ENCODE data around the gene TTYH3. TPM values are rescaled to one million over a fixed set of nuclear protein-coding genes. Genes with fewer than 3 reads are reported as not detected.

Gene TTYH3
- total and polyA plus RNA-seq, 9 of the 15 experiments (the other 6 are each of a cell fraction or from before 2014, with no cell fraction given) = 0.01 to 5.5 (median 1.1) TPM

DNA sequence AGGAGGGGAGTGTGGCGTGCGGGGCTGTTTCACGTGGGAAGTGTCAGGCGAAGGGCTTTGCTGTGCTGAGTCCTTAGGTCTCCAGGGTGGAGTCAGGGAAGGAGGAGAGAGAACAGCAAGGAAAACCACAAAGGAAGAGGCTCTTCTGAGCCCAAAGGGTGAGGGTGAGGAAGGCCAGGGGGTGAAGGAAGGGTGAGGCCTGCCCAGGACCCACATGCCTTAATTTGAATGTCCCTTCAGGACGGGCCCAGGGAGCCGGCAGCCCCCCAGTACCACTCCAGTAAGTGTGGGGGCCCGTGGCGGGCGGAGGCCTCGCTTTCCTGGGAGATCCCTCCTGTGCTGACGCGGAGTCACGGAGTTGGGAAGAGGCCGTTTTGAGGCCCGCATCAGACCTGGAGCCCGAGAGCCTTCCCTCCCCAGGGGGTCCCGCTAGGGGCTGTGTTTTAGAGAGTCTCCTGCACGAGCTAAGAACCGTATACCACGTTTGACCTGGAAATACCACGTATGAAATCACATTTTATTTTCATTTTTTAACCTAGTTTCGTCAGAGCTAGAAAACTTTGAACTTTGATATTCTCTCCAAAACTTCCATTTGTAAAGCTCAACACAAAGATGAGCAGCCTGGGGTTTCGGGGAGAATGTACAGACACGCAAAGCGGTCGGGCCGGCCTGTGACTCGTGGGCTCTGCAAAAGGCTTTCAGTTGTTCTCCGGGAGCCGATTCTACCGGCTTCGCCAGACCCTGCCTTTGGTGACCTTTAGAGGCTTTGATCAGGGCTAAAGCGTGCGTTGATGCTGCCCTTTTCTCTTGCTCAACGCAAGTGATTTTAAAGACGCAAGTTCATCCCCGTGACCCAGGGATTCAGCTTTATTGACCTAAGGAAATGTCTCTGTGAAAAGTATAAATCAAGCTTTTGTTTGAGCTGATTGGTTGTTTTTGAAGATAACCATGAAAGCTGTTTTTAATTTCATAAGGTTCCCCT, 23.6 kb upstream of the TTYH3 start (continued):
- TF ChIP-seq, protein P1, sequence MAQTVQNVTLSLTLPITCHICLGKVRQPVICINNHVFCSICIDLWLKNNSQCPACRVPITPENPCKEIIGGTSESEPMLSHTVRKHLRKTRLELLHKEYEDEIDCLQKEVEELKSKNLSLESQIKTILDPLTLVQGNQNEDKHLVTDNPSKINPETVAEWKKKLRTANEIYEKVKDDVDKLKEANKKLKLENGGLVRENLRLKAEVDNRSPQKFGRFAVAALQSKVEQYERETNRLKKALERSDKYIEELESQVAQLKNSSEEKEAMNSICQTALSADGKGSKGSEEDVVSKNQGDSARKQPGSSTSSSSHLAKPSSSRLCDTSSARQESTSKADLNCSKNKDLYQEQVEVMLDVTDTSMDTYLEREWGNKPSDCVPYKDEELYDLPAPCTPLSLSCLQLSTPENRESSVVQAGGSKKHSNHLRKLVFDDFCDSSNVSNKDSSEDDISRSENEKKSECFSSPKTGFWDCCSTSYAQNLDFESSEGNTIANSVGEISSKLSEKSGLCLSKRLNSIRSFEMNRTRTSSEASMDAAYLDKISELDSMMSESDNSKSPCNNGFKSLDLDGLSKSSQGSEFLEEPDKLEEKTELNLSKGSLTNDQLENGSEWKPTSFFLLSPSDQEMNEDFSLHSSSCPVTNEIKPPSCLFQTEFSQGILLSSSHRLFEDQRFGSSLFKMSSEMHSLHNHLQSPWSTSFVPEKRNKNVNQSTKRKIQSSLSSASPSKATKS (CRISPR knock-in tag; IDR thresholded peaks at IDR 0.05) = no peak
- TF ChIP-seq ZSCAN29 (IDR thresholded peaks at IDR 0.05) = no peak

DNA sequence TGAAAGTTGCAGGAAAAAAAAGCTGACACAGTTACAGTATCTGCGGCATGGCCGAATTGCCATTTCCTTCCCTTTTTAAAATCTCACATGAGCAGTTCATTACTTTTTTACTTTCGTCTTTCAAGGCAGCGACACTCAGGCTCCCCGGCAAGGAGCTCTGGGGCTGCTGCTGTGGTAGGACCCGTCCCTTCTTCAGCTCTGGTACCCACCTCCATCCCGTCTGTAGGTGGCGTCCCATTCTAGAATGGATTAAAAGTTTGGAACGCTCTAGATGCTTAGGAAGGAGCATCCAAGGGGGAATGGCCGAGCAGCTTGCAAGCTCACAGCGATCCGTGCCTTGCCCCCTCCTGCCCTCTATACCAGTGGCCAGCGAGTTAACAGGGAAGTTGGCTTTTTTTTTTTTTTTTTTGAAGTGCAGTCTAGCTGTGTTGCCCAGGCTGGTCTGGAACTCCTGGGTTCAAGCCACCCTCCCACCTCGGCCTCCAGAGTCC, 22.8 kb upstream of the TTYH3 start:
- DNase-seq (ENCODE audit: extremely low read depth in 1 of 4, low spot score in 3 of 4) (peak; percentile 55 to 73 (median 66)), ATAC-seq (peak; percentile 75), FAIRE-seq (peak; percentile 67)
- intact Hi-C loops (cut with micrococcal nuclease) = no loop called here
- Histone ChIP-seq H3K27me3 (ENCODE audit: control insufficient read depth in 2 of 2, insufficient read depth in 2 of 2, low read length in 2 of 2) (no peaks in the 10 kb centered on the region), H4K20me1 (replicated peaks; ENCODE audit: control insufficient read depth, insufficient read depth, low read length) (peaks cover 6% of the 10 kb centered on the region; the same call in 1 of the 2 replicates), H3K4me2 (ENCODE audit: insufficient read depth, low read length) (no peak overlapping the region), H3K27ac (ENCODE audit: extremely low read depth, low read depth, low read length) (no peak overlapping the region), H3K9me1 (ENCODE audit: control insufficient read depth, insufficient read depth, low read length) (no peaks in the 10 kb centered on the region), H3K4me3 (no peak overlapping the region), H2AFZ (ENCODE audit: low read depth, low read length) (no peak overlapping the region), H3K9me3 (replicated peaks; ENCODE audit: control insufficient read depth, insufficient read depth, low read depth, low read length) (no peaks in the 10 kb centered on the region), H3K9ac (ENCODE audit: insufficient read depth in 1 of 2, low read depth in 2 of 2, low read length in 2 of 2) (no peak overlapping the region), H3K4me1 (replicated peaks in 1 of 2; ENCODE audit: control insufficient read depth in 2 of 2, insufficient read depth in 2 of 2, low read length in 2 of 2) (peaks cover 10 to 48% of the 10 kb centered on the region in 2 experiments; a peak in 4 of 5 replicates), H3K36me3 (ENCODE audit: control insufficient read depth, insufficient read depth, low read length) (no peaks in the 10 kb centered on the region), H3K79me2 (ENCODE audit: control insufficient read depth, insufficient read depth, low read length) (no peaks in the 10 kb centered on the region)
- ChIA-PET POLR2A (interaction anchor here (0.6 to 1.2 kb wide), 4 partner anchors 8 to 43 kb away, joined by 4 read pairs; no protein-coding TSS in a partner anchor), CTCF (ENCODE audit: low intra/inter-chr PET ratio) (no interaction called here)
- WGBS (ENCODE audit: insufficient coverage, low coverage, missing lambda C conversion rate) = 9% methylated on average over 13 of the region's 14 CpGs
- no TSS peak for BruUV-seq (replicated peaks)
- in situ Hi-C loops (cut with MboI) = no loop called here
- TF ChIP-seq RCOR1 (IDR thresholded peaks at IDR 0.05; ENCODE audit: borderline replicate concordance in 1 of 2, low read depth in 2 of 2, low read length in 2 of 2) (0 out of 4 replicates have a peak, but pooled peaks of 1 of the 2 experiments have one; percentile 43), RAD21 (CRISPR knock-in tag; conservative IDR thresholded peaks at IDR 0.05 in 1 of 2, IDR thresholded peaks at IDR 0.05 in 1 of 2) (peak in 1 of 2 experiments; percentile 45; a peak in 2 of 4 replicates)
- TF ChIP-seq, protein P2, sequence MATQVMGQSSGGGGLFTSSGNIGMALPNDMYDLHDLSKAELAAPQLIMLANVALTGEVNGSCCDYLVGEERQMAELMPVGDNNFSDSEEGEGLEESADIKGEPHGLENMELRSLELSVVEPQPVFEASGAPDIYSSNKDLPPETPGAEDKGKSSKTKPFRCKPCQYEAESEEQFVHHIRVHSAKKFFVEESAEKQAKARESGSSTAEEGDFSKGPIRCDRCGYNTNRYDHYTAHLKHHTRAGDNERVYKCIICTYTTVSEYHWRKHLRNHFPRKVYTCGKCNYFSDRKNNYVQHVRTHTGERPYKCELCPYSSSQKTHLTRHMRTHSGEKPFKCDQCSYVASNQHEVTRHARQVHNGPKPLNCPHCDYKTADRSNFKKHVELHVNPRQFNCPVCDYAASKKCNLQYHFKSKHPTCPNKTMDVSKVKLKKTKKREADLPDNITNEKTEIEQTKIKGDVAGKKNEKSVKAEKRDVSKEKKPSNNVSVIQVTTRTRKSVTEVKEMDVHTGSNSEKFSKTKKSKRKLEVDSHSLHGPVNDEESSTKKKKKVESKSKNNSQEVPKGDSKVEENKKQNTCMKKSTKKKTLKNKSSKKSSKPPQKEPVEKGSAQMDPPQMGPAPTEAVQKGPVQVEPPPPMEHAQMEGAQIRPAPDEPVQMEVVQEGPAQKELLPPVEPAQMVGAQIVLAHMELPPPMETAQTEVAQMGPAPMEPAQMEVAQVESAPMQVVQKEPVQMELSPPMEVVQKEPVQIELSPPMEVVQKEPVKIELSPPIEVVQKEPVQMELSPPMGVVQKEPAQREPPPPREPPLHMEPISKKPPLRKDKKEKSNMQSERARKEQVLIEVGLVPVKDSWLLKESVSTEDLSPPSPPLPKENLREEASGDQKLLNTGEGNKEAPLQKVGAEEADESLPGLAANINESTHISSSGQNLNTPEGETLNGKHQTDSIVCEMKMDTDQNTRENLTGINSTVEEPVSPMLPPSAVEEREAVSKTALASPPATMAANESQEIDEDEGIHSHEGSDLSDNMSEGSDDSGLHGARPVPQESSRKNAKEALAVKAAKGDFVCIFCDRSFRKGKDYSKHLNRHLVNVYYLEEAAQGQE (IDR thresholded peaks at IDR 0.05; ENCODE audit: borderline replicate concordance) = peak; percentile 25; the same call in 1 of the 2 replicates
- TF ChIP-seq, protein P2 (CRISPR knock-in tag; IDR thresholded peaks at IDR 0.05; ENCODE audit: low read depth) = no peak
